ENCODE data around the gene LANCL2.

DNA sequence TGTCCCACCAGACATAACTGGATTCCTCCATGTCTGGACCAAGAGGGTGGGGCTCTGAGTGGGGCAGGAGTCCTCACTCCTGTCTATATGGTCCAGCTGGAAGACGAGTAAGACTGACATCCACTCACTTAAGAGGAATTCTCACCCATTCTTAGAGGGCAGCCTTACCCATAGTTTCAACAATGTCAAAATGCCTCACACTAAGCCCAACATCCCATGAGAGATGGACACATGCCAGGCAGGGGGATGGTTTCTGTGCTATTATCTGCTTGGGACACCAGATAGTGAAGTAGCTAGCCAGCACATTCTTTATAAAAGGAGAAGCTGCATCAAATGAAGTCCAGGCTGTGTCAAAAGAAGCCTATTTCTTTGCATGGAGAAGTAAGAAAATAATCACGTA is 4.7 kb upstream of the LANCL2 start:
- TF ChIP-seq, protein P1, sequence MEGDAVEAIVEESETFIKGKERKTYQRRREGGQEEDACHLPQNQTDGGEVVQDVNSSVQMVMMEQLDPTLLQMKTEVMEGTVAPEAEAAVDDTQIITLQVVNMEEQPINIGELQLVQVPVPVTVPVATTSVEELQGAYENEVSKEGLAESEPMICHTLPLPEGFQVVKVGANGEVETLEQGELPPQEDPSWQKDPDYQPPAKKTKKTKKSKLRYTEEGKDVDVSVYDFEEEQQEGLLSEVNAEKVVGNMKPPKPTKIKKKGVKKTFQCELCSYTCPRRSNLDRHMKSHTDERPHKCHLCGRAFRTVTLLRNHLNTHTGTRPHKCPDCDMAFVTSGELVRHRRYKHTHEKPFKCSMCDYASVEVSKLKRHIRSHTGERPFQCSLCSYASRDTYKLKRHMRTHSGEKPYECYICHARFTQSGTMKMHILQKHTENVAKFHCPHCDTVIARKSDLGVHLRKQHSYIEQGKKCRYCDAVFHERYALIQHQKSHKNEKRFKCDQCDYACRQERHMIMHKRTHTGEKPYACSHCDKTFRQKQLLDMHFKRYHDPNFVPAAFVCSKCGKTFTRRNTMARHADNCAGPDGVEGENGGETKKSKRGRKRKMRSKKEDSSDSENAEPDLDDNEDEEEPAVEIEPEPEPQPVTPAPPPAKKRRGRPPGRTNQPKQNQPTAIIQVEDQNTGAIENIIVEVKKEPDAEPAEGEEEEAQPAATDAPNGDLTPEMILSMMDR (IDR thresholded peaks at IDR 0.05), result no peak
- TF ChIP-seq POLR2A (IDR thresholded peaks at IDR 0.05), result no peak
